Muscle layer of colon (tissue), 2 donors: ENCODE results near the gene FLNC.

Source experiments
- H3K27ac ChIP-seq: one replicate; pipeline ENCODE4 v1.7.0; 2013; ENCODE audit warnings: low read depth, mild to moderate bottlenecking, low read length, moderate library complexity
- H3K27me3 ChIP-seq, 2 donors: one replicate each; pipeline ENCODE4 v1.7.0; 2013; ENCODE audit warnings: low read length in 2 of 2, mild to moderate bottlenecking in 2 of 2; ENCODE audit not compliant: insufficient read depth in 2 of 2, control insufficient read depth in 1 of 2
- H3K36me3 ChIP-seq: one replicate; pipeline ENCODE4 v1.7.0; 2013; ENCODE audit warnings: mild to moderate bottlenecking, low read length; ENCODE audit not compliant: insufficient read depth
- H3K4me1 ChIP-seq: one replicate; pipeline ENCODE4 v1.7.0; 2013; ENCODE audit warnings: mild to moderate bottlenecking, low read length; ENCODE audit not compliant: insufficient read depth
- H3K4me3 ChIP-seq, 2 donors: one replicate each; pipeline ENCODE4 v1.7.0; 2013; ENCODE audit warnings: low read length in 2 of 2, low read depth in 1 of 2, mild to moderate bottlenecking in 1 of 2, moderate library complexity in 1 of 2
- H3K9ac ChIP-seq: one replicate; pipeline ENCODE4 v1.7.0; 2013; ENCODE audit warnings: low read length
- H3K9me3 ChIP-seq: one replicate; pipeline ENCODE4 v1.7.0; 2013; ENCODE audit warnings: mild to moderate bottlenecking, low read length
- donor health status: abdominal sarcoma.
- donor health status: Adenocarcinoma of cecum.

FLNC gene

DNA sequence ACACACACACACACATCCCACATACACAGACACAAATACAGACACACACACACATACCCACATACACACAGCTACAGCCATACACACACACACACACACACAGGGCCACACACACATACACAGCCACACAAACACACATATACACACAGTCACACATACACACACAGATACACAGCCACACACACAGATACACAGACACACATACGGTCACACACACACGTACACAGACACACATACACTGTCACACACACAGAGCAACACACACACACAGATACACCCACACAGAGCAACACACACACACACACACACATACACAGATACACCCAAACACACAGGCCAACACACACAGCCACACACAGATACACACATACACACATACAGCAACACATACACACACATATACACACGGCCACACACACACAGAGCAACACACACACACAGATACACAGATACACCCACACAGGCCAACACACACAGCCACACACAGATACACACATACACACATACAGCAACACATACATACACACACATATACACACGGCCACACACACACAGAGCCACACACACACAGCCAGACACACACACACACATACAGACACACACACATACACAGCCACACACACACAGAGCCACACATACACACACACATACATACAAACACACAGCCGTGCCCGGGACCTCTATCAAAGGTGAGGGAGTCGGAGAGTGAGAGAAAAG, 58.0 kb downstream of the FLNC start:
- H3K9ac ChIP-seq = no peak overlapping the region
- no peak overlapping the region for H3K4me3 ChIP-seq
- no peaks in the 10 kb centered on the region for H3K4me1 ChIP-seq
- no peaks in the 10 kb centered on the region for H3K36me3 ChIP-seq
- peaks cover 0 to 36% of the 10 kb centered on the region in 2 donors for H3K27me3 ChIP-seq
- H3K27ac ChIP-seq = no peak overlapping the region
- no peaks in the 10 kb centered on the region for H3K9me3 ChIP-seq

- no peaks in the 10 kb centered on the region for H3K36me3 ChIP-seq
Observed at GRCh38 chr7:128888756-128889095, 58.5 kb downstream of the FLNC start.

GRCh38 chr7:128889121-128889520, 58.9 kb downstream of the FLNC start:
- no peaks in the 10 kb centered on the region for H3K36me3 ChIP-seq
- H3K4me1 ChIP-seq = no peaks in the 10 kb centered on the region
- peaks cover 0 to 36% of the 10 kb centered on the region in 2 donors for H3K27me3 ChIP-seq

More at GRCh38 chr7:128888756-128889095, 58.5 kb downstream of the FLNC start:
- Histone ChIP-seq H3K9ac (no peak overlapping the region), H3K4me3 (no peak overlapping the region), H3K4me1 (no peaks in the 10 kb centered on the region), H3K9me3 (no peaks in the 10 kb centered on the region), H3K27me3 (peaks cover 0 to 36% of the 10 kb centered on the region in 2 donors), H3K27ac (no peak overlapping the region)

GRCh38 chr7:128890306-128891109, 60.3 kb downstream of the FLNC start:
- H3K4me3 ChIP-seq = no peak overlapping the region
- H3K27ac ChIP-seq = no peak overlapping the region
- H3K27me3 ChIP-seq = peaks cover 0 to 36% of the 10 kb centered on the region in 2 donors
- no peaks in the 10 kb centered on the region for H3K4me1 ChIP-seq
- H3K36me3 ChIP-seq = no peaks in the 10 kb centered on the region
- no peaks in the 10 kb centered on the region for H3K9me3 ChIP-seq
- no peak overlapping the region for H3K9ac ChIP-seq

More at GRCh38 chr7:128889121-128889520, 58.9 kb downstream of the FLNC start:
- Histone ChIP-seq H3K27ac (no peak overlapping the region), H3K9ac (no peak overlapping the region), H3K4me3 (no peak overlapping the region), H3K9me3 (no peaks in the 10 kb centered on the region)

DNA sequence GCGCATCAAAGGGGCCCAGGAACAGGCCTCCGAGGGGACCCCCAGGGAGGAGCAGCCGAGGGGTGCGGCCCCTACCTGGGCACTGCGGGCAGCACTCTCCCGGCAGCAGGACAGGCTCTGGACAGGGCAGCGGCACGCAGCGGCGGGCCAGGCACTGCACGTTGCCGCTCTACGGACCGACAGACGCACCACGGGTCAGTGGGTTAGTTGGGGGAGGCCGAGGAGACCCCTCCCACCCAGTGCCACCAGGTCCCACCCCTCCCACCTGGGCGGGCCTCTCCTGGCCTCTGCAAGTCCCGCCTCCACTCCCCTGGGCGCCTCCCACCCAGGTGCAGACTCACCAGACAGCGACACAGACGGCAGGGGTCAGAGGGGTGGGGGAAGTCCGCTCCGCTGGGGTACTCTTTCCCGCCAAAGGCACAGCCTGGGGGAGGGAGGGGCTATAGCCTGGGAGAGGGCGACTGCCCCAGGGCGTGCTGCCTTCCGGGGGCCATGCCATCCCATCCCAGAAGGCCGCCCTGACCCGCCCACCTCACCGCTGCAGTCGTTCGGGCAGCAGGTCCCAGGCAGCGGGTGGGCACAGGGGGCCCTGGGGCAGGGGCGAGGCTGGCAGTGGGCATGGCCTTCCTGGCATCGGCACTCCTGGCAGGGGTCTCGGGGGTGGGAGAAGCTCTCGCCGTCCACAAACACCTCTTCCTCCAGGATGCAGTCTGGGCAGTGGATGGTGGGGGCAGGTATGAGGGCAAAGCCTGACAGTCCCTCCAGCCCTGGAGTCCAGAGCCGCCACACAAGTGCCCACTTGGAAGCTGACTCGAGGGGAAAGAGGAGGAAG, 61.1 kb downstream of the FLNC start:
- no peak overlapping the region for H3K4me3 ChIP-seq
- H3K36me3 ChIP-seq = no peaks in the 10 kb centered on the region
- H3K27me3 ChIP-seq = peaks cover 0 to 36% of the 10 kb centered on the region in 2 donors
- no peak overlapping the region for H3K9ac ChIP-seq
- no peaks in the 10 kb centered on the region for H3K4me1 ChIP-seq
- H3K27ac ChIP-seq = no peak overlapping the region
- H3K9me3 ChIP-seq = no peaks in the 10 kb centered on the region

- Histone ChIP-seq H3K36me3 (no peaks in the 10 kb centered on the region), H3K9me3 (no peaks in the 10 kb centered on the region), H3K27me3 (peaks cover 0 to 30% of the 10 kb centered on the region in 2 donors), H3K4me1 (no peaks in the 10 kb centered on the region), H3K27ac (no peak overlapping the region), H3K4me3 (no peak overlapping the region), H3K9ac (no peak overlapping the region)
Observed at GRCh38 chr7:128891942-128892269, 61.7 kb downstream of the FLNC start.

DNA sequence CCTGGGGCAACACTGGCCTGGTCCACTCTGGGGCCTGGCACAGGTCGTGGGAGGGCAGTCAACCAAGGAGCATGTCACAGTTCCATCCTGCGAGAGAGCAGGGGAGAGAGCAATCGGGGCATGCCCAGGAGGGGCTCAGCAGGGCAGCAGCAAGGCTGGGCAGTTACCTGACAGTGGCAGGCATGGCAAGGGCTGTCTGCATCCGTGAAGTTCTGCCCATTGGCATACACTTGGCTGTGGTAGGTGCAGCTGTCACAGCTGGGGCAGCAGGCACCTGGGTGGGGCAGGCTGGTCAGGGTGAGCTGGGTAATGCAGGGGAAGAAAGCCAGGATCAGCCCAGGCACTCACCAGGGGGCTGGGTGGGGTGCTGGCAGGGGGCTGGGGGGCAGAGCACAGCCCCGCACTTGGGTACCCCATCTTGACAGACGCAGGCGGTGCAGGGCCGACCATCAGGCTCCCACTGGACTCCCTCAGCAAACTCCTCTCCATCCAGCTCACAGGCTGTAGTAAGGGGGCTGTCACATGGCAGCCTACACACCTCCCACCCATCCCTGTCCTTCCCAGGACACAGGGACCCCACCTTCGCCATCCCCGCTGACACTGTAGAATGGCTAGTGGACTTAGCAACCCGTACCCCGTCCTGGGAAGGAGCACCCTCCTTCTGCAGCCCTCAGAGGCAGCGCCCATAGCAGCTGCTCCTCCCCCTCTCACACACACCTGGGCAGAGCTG, 62.5 kb downstream of the FLNC start:
- Histone ChIP-seq H3K4me3 (no peak overlapping the region), H3K9me3 (no peaks in the 10 kb centered on the region), H3K27me3 (peaks cover 0 to 25% of the 10 kb centered on the region in 2 donors), H3K4me1 (no peaks in the 10 kb centered on the region), H3K27ac (no peak overlapping the region), H3K36me3 (no peaks in the 10 kb centered on the region), H3K9ac (no peak overlapping the region)

- H3K9me3 ChIP-seq = no peaks in the 10 kb centered on the region
- H3K27me3 ChIP-seq = peaks cover 0 to 20% of the 10 kb centered on the region in 2 donors
- no peak overlapping the region for H3K9ac ChIP-seq
- H3K4me3 ChIP-seq = no peak overlapping the region
- no peaks in the 10 kb centered on the region for H3K4me1 ChIP-seq
- H3K27ac ChIP-seq = no peak overlapping the region
- H3K36me3 ChIP-seq = no peaks in the 10 kb centered on the region
Observed at GRCh38 chr7:128893251-128894100, 63.3 kb downstream of the FLNC start.

GRCh38 chr7:128894101-128894440, 63.9 kb downstream of the FLNC start:
- Histone ChIP-seq H3K9me3 (no peaks in the 10 kb centered on the region), H3K36me3 (no peaks in the 10 kb centered on the region), H3K4me1 (no peaks in the 10 kb centered on the region), H3K4me3 (no peak overlapping the region), H3K9ac (no peak overlapping the region), H3K27ac (no peak overlapping the region), H3K27me3 (peaks cover 0 to 17% of the 10 kb centered on the region in 2 donors)

DNA sequence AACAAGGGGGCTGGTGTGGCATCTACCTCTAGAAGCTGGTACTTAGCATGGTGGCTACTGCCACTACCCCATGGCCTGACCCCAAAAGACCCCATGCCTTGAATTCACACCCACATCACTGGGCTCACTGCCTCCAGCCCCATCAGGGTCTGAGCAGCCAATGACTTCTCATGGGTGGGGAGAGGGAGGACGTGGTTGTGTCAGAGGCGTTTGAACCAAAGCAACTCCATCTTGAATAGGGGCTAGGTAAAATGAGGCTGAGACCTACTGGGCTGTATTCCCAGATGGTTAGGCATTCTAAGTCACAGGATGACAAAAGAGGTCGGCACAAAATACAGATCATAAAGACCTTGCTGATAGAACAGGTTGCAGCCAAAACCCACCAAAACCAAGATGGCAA, 65.1 kb downstream of the FLNC start:
- Histone ChIP-seq H3K27ac (no peak overlapping the region), H3K36me3 (no peaks in the 10 kb centered on the region), H3K27me3 (peaks cover 0 to 14% of the 10 kb centered on the region in 2 donors), H3K9me3 (no peaks in the 10 kb centered on the region), H3K4me1 (no peaks in the 10 kb centered on the region), H3K9ac (no peak overlapping the region), H3K4me3 (no peak overlapping the region)
